Activated CD8-positive, alpha-beta memory T cell treated with anti-CD3 and anti-CD28 coated beads for 48 hours (primary cell): ENCODE data around the gene RASSF5.
"Not testable (repeated sequence)": the region's sequence is repeated elsewhere in the genome, so short reads cannot be mapped to it uniquely, and the experiment has no call there.

ENCODE experiments used
- DNase-seq, 3 experiments: peaks; one replicate each; pipeline ENCODE4 v3.0.0-alpha.2; 2020; ENCODE audit warnings: low read depth in 2 of 3, low spot score in 2 of 3

The RASSF5 gene

DNA sequence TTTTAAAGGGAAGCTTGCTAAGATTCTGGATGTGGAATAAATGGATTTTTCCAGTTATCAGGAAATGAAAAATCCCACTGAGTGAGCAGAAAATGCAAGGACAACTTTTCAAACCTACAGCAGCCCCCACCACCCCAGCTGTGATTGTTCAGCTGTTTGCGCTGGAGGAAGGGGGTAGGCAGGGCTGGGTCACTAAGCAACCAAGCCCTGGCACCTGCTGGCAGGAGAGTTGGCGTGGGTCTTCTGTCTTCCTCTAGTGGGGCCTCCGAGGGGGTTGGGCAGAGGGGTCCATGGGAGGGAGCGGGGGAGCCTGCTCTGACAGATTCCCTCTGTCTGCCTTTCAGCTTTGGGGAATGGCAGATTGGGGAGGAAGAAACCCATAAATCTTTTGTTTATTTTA lies 59.7 kb downstream of the RASSF5 start:
- no peak for DNase-seq

DNA sequence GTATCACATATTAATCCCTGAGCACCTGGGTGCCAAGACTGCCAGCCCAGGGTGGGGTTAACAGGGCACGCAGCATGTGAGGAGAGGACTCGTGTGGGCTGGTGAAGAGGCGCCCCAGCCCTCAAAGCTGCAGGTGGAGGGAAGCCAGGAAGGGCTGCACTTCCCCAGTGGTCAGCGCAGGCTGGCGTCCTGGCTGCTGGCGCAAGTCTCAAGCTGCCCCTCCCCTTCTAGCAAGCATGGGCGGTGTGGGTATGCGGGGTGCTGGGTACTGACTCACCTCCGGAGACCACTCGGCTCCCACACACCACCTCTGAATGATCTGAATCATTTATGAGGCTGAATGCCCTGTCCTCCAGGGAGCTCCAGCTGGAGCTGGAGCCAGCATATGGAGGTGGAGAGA lies 60.9 kb downstream of the RASSF5 start:
- no peak for DNase-seq

DNA sequence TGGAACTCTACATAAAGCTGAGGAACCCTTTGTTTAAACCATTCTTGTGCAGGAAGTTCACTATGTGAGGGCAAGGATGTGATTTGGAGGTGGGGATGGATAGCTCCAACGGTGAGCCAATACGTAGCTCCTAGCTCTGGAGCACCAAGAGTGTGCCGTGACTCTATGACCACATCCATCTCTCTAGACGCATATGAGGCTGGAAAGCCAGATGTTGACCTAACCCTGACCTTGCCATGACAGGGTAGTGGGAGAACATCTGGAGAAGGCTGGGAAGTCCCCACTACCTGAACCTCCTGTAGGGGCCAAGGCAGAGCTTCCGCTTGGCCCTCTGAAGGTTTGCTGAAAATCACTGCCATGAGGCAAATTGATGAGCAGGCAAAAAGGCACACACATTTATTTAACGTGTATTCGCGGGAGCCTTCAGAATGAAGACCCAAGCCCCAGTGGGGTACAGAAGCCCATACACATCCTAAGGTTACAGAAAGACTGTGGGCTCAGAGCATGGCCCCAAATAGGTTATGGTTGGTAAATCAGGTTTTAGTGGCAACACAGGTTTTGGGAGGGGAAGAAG lies 61.5 kb downstream of the RASSF5 start:
- no peak for DNase-seq

DNA sequence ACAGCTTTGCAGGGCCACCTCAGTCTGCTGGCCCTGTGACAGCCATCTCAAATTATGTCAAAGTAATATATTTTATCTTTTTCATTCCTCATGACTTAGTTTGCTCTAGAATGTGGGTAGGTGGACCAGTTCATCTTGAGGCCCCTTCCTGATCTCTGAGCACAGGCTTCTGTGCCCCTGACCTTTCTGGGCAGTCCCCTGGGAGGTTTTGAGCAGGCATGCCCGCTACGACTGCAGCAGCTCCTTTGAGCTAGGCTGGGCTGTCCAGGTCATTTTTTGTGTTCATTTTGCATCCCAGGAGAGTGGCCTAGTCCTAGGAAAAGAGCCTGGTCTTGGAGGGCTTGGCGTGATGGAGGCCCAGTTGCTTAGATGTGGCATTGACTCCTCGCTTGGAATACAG lies 62.2 kb downstream of the RASSF5 start:
- DNase-seq: no peak

DNA sequence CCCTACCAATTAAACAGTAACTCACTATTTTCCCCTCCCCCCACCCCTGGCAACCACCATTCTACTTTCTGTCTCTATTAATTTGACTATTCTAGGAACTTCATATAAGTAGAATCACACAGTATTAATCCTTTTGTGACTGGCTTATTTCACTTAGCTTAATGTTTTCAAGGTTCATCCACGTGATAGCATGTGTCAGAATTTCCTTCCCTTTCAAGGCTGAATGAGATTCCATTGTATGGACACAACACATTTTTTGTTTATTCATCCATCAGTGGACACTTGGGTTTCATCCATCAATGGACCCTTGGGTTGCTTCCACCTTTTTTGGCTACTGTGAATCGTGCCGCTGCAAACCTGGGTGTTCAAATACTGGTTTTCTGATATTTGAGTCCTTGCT lies 63.2 kb downstream of the RASSF5 start:
- no peak for DNase-seq

DNA sequence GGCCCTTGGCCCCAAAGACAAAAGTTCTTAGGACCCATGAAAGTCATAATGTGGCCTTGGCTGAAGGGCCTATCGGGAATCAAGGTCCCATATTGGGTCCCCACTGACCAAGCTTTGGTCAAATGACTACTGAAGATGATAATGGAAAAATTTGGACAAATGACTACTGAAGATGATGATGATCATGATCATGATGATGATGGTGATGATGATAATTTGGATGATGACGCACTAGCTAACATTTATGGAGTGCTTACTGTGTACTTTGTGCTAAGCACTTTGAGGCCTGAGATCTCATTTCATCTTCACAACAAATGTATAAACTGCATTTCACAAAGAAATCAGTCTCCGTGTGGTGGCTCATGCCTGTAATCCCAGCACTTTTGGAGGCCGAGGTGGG lies 65.5 kb downstream of the RASSF5 start:
- DNase-seq: no peak

DNA sequence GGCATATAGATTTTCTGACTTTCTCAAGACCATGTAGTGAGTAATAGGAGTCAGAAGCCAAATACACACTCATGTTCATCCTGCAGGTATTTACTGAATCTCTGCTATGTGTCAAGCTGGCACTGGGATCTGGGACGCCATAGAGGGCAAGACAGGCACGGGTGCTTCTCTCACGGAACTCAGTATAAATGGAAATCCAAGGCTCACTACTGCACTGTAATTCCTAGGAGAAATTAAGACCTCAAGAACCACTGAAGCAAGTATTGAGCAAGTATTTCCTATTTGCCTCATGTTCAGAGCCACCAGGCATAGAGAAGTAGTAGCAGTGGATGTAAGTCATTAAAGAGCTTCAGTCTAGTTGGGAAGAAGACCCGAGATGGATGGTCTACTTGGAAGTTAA lies 66.0 kb downstream of the RASSF5 start:
- no peak for DNase-seq

DNA sequence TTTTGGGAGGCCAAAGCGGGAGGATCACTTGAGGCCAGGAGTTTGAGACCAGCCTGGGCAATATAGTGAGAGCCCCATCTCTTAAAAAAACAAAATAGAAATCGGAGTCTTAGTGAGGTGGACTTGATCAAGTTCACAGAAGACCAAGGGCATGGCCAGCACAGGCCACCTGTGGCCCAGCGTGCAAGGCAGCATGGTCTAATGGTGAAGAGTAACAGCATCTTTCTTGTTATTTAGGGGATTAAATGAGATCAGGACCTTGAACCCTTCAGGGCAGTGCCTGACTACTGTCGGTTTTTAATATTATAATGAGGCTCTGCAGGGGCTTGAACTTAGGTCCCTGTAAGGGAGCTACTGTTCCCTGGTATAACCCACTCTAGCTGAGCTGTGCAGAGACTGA lies 66.4 kb downstream of the RASSF5 start:
- DNase-seq: no peak

DNA sequence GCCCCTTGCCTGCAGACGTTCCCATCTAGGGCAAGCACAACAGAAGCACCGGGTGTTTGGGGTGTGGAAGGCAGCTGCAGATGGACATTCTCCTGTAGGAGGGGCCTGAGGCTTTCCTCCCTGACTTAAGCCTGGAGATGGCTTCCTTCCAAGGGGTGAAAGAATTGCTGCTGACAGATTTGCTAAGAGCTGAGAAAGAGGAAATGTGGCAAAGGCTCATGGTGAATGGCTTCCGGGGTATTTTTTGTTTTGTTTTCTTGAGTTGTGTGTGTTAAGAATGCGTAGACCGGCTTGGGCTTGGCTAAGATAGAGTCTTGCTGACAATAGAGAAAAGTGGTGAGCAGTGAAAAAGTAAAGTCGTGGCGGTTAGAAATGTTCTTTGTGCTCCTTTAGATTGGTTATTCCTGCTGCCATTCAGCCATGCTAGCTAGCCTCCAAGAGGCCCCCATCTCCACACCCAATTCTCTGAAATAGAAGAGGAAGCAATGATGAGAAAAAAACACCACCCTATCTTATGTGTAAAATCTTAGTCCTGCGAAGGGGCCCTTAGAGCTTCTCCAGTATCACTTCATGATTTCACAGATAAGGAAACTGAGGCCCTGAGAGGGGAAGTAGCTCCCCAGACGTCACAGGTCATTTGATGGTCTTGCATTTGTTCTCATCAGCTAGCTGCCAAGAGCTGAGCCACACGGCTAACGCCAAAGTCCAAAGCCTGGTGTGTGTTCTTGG lies 68.0 kb downstream of the RASSF5 start:
- DNase-seq: no peak

DNA sequence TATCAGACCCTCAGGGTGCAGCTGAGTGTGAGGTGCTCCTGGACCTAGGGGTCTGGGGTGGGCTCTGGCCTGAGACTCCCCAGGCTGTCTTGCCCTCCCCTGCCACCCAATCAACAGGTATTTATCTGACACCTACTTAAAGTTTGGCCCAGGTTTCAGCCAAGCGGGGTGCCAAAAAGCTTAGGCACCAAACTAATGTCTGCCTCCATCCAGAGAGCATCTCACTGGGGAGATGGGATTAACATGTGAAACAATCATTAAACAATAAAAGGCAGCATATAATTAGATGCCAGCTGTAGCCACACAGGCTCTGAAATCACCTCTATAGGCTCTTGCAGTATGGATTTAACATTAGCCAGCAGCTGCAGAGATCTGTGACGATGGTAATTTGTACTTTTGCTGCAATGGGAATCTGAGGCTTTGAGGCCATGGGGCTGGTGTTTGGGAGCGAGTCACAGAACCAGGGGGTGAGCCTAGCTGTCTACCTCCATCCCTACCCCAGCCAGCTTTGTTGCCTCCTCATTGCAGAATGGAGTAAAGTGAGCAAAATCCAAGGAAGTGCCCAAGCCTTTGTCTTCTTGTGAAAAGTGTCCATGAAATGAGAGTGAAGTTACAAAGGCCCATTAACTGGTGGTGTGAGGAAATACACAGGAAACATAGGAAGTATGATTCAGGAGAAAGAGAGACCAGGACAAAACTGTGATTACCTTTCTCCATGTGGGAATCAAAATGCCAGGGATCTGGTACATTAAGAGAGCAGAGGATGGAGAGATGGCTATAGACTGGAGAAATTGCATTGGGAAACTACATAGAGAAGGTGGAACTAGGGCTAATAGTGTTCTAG lies 68.8 kb downstream of the RASSF5 start:
- DNase-seq: no peak

DNA sequence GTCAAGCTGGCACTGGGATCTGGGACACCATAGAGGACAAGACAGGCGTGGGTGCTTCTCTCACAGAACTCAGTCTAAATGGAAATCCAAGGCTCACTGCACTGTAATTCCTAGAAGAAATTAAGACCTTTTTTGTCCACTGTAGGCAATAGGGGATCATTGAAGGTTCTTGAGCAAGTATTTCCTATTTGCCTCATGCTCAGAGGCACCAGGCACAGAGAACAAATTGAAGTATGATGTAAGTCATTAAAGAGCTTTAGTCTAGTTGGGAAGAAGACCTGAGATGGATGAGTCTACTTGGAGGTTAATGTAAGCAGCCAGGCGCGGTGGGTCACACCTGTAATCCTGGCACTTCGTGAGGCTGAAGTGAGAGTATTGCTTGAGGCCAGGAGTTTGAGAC lies 70.3 kb downstream of the RASSF5 start:
- no peak for DNase-seq

DNA sequence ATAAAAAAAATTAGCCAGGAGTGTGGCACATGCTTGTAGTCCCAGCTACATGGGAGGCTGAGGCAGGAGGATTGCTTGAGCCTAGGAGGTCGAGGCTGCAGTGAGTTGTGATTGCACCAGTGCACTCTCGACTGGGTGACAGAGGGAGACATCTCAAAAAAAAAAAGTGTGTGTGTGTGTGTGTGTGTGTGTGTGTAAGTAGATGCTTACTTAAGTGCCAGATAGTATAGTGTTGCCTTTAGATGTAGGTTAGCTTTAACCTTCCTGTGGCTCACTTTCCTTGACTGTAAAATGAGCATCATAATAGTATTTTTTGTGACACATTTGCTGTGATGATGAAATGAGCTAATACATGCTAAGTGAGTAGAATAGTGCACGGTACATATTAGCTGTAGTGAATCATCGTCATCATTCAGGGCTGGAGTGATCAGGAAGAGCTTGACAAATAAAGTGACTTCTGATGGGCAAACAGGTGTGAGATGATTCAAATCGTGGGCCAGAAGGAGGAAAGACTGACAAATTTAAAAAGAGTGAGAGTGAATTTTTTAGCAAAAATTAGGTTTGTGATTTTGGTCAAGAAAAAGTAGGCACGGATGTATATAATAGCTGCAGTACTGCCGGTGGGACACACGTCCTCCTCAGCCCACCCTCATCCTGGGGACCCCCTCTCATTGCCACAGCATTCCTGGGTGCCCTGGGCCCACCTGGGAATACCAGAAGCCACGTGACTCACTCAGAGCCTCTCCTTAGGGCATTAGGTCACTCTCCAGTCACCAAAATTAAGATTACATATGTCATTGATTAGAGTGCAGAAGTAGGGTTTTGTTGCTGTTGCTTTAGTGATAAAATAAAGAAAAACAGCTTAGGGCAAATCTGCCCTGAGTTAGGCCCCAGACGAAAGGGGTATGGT lies 71.0 kb downstream of the RASSF5 start:
- DNase-seq: no peak

DNA sequence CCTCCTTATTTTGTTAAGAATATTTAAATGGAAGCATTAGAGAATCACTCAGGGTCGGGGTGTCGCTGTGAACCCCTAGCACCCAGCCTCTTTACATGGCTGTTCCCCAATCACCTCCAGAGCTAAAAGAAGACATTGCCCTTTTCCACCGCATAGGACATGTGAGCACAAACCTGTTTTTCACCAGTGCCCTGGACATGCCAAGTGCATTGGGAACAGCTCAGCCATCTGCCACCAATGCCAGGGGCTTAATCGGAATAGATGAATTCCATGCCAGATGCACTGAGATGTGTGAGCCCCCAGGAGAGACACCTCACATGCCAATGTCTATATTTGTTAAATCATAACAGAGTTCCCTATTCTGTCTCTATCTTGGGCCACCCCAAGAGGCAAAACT lies 71.6 kb downstream of the RASSF5 start:
- DNase-seq: no peak

DNA sequence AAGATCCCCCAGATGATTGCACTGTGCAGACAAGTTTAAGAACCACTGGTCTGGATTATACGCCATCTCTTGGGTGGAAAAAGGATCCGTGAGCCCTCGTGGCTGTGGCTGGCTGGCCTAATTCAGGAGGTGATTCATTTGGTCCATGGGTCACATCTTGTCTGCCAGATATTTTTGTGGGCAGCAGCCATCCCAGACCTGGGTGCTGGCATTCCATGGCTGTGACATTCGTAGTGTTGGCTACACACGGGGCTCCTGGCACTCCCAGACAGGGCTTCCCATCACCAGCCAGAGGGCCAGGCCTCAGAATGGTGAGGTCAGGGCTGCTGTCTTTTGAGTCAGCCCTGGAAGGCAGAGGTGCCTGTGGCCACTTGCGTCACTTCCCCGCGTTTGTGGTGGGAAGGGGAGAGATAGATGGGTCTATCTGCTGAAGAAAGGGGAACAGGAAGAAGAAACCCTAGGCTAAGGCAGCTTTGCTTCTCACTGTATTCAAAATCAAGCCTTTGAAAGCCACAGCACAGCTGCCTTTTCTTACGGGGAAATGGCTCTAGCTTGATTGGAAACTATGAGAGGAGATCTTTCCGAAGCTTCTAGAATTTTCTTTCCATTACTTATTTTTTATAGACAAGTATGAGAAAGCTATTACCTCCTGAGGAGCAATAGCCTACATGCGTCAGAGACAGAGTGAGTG lies 72.6 kb downstream of the RASSF5 start:
- peak; percentile 65 to 80 (median 78) for DNase-seq

DNA sequence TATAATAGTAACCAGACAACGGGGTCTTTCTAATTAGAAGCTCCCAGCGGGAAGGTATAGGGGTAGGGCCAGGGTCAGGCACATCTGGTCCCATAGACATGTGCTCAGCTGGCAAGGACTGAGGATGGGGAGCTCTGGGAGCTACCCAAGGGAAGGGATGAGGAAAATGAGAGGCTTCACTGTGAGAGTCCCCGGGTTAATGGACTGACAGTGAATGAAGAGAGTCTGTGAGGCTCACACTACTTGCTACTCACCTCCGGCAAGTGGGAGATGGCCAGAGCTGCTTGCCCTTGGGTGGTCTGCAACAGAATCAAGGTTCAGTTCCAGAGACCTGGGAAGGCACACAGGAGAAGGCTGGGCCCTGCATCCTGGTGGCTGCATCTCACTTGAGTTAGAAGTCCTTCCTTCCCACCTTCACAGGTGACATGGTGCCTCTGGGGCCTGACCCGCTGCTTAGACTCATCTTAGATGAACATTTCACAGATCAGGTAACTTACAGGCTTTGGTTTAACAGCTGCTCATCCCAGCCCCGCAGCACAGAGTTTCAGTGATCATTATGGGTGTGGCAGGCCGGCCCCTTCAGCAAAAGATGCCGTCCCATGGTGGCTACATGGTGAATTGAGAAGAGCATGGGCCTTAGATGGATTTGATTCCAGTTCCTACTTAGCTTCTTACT lies 73.2 kb downstream of the RASSF5 start:
- no peak for DNase-seq

DNA sequence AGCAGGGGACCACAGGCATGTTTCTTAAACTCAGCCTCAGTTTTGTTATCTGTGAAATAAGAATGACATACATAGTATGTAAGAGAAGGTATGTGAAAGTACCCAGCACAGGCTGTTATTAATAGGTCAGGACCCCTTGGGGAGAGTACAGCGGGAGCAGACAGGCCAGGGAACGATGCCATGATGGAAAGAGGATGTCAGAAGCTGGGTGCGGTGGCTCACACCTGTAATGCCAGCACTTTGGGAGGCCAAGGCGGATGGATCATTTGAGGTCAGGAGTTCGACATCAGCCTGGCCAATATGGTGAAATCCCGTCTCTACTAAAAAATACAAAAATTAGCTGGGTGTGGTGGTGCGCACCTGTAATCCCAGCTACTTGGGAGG lies 73.8 kb downstream of the RASSF5 start:
- not testable (repeated sequence) for DNase-seq

DNA sequence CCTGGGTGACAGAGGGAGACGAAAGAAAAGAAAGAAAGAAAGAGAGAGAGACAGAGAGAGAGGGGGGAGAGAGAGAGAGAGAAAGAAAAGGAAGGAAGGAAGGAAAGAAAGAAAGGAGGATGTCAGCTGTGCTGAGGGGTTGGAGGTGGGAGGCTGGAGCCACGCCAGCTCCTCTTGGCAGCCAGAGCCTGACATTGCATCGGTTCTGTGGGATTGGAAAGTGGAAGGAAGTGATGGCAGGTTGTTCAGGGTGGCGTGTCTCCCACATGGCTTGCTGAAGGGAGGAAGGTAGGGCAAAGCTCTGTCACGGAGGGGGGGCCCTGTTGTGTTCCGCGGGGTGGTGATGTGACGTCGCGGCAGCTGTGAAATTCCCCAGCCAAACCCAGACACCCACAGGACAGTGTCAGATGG lies 74.2 kb downstream of the RASSF5 start:
- DNase-seq: no peak

DNA sequence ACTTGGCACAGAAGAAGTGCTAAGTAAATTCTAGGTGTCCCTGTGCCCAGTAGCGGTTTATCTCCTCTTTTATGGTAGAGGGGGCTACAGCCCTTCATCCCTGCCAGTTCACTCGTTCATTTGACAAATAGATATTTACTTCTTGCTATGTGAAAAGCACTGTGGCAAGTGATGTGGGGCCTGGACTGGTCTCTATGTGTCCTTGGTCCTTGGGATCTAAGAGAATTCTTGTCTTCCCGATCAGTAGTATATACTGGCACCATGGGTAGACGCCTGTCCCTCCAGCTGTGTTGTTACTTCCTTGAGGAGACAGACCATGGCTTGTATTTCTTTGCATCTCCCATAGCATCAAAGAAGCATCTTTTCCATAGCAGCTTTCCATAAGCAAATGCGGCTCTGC lies 75.2 kb downstream of the RASSF5 start:
- DNase-seq: no peak

DNA sequence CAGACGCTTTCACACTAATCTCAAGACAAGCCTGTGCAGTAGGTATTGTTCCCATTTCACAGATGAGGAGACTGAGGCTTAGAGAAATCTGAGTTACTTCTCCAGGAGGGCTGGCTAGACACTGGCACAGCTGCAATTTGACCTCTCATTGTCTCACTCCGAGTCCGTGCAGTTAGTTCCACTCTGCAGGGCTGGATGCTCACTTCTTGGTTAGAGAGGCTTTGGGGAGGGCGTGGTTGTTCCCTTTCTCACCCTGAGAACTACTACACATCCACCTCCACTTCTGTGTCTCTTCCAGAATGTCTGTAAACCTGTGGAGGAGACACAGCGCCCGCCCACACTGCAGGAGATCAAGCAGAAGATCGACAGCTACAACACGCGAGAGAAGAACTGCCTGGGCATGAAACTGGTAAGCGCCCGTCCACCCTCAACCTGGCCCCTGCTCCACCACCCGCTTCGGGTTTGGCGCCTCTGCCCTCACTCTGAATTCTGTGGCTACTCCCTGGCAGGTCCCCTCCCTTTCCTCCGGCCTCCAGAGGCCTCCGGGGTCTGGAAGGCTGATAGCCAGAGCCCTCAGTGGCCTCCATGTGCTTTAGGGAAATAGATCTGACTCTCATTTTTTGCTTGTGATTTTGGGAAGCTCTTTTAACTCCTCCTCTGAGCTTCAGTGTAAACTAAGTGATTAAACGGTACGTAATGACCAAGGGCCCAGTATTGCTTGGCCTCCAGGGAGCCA lies 75.8 kb downstream of the RASSF5 start:
- DNase-seq: no peak
